ENCODE results near the gene NFAT5. TPM values are rescaled to one million over a fixed set of nuclear protein-coding genes. Genes with fewer than 3 reads are reported as not detected.

NFAT5 gene
- total RNA-seq, 3 donors from 2014 or later = 29.1 to 48.4 (median 39.8) TPM

DNA sequence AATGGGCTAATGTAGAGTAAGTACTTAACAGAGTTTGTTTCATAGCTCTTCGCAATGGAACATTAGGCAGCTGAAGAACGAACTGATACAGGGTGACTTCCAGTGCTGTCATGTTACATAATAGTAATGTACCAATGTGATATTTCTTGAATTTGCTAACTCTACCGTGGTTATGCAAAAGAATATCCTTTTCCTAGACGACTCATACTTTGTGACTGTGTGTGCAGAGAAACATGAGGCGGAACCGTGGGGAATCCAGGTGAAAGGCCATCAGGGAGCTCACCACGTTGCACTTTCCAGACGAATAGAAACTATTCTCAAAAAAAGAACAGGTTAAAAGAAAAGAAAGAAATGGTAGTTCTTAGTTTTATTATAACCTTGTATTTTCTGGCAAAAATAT, 175.8 kb downstream of the NFAT5 start:
- peak; percentile 17 for ATAC-seq
- DNase-seq = no peak
- Histone ChIP-seq H3K4me3 (no peak overlapping the region), H3K9me3 (no peaks in the 10 kb centered on the region), H3K36me3 (ENCODE audit: low read depth) (no peaks in the 10 kb centered on the region), H3K4me1 (ENCODE audit: low read depth) (peaks cover 7% of the 10 kb centered on the region)
- TF ChIP-seq, protein P1, sequence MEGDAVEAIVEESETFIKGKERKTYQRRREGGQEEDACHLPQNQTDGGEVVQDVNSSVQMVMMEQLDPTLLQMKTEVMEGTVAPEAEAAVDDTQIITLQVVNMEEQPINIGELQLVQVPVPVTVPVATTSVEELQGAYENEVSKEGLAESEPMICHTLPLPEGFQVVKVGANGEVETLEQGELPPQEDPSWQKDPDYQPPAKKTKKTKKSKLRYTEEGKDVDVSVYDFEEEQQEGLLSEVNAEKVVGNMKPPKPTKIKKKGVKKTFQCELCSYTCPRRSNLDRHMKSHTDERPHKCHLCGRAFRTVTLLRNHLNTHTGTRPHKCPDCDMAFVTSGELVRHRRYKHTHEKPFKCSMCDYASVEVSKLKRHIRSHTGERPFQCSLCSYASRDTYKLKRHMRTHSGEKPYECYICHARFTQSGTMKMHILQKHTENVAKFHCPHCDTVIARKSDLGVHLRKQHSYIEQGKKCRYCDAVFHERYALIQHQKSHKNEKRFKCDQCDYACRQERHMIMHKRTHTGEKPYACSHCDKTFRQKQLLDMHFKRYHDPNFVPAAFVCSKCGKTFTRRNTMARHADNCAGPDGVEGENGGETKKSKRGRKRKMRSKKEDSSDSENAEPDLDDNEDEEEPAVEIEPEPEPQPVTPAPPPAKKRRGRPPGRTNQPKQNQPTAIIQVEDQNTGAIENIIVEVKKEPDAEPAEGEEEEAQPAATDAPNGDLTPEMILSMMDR (IDR thresholded peaks at IDR 0.05) = no peak
- intact Hi-C loops (cut with DNase I, micrococcal nuclease) = no loop called here

DNA sequence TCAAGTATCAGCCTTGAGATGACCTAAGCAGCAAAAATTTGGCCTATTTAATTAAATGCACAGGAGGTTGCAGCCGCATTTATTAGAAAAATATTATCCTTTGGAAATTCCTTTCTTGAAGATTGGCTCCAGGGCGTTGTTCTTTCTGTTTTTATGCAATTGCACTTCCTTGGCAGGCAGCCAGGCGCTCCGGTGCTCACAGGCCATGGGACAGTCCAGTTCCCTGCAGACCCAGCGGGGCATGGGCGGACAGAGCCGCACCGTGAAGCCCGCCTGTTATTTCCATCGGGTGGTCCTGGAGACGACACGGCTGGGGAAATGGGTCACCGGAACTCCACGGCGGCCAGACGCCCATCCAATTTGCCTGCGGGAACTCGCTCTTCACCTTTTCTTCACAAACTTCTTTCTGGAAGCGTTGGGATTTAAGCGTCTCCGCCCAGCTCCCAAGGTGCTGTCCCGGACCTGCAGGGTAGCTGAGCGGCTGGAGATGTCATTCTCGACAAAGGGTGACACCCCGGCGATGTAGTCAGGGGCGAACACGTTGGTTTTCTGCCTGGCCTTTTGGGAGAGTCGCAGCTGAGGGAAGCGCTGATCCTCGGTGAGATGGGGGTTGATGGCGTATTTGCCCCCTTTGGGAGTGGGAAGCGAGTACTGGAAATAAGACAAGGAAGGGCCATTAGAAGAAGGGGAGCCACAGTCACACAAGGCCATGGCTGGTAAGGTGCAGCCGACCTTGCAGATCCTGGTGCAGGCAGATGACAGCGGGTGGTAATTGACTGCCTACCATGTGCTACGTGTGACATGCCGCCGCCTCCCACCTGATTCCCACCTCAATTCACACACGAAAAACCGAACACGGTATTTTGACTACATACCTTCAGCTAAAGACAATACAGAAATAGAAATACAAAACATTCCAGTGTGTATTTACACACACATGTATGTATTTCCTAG, 176.5 kb downstream of the NFAT5 start:
- TF ChIP-seq, protein P1 (IDR thresholded peaks at IDR 0.05) = no peak
- Histone ChIP-seq H3K36me3 (ENCODE audit: low read depth) (no peaks in the 10 kb centered on the region), H3K9me3 (no peaks in the 10 kb centered on the region), H3K4me3 (no peak overlapping the region), H3K4me1 (ENCODE audit: low read depth) (peaks cover 7% of the 10 kb centered on the region)
- intact Hi-C loops (cut with DNase I, micrococcal nuclease) = no loop called here
- peak; percentile 90 to 98 (median 93) for DNase-seq
- peak; percentile 91 for ATAC-seq

DNA sequence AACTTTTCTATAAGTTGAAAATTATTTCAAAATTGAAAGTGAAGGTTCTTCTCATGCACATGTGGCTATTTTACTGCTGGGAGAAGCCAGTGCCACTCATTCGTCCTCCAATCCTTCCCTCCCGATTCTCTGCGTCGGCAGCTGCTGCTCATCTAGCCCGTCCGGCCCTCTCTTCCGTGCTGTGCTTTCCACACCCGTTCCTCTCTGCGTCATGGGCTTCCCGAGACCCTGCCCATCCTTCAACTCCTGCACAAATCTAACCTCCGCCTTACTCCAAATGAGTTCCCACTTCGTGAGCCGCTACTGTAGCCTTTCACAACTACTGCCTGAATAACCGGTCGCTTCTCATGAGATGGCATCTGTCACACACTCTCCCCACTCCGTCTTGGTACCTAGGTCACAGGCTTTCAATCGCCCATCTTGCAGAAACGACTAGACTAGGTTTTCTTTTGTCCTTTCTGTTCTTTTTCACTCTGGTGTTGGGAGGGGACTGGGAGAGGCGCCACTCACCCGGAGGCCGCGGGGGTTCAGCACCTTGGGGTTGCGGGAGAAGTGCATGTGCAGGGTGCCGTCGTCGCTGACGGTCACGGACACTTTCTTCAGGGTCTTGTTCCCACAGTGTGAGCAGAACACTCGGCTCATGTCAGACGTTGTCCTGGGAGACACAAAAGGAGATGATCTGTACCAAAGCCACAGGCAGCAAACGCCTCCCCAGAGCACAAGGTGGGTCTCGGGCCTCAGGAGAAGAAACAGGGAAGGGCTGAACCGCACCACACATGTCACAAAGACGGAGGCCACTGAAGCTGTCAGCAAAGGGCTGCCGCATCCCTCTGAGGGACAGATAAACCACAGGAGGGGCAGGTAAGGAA, 178.8 kb downstream of the NFAT5 start:
- H3K4me1 ChIP-seq (ENCODE audit: low read depth) = peaks cover 7% of the 10 kb centered on the region
- no peak for ATAC-seq
- TF ChIP-seq, protein P1 (IDR thresholded peaks at IDR 0.05) = no peak
- DNase-seq = no peak
- peaks cover 5% of the 10 kb centered on the region for H3K36me3 ChIP-seq (ENCODE audit: low read depth)
- intact Hi-C loops (cut with DNase I, micrococcal nuclease) = no loop called here
- no peaks in the 10 kb centered on the region for H3K9me3 ChIP-seq
- no peak overlapping the region for H3K4me3 ChIP-seq

DNA sequence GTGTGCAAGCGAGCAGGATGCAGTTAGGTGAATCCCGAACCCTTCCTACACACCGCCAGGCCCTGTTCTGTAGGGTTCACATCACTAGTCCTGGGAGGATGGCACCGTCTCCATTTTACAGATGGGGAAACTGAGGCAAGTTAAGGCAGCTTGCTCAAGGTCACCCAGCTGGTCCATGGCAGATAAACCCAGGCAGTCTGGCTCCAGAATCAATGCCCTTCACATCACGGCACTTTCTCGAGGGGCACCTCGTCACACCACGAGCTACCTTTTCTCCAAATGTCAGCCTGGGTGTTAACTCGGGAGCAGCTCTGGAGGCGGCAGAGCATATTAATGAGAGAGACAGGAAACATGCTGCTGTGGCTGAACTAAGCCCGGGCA, 179.5 kb downstream of the NFAT5 start:
- H3K4me1 ChIP-seq (ENCODE audit: low read depth) = peaks cover 7% of the 10 kb centered on the region
- TF ChIP-seq, protein P1 (IDR thresholded peaks at IDR 0.05) = no peak
- ATAC-seq = no peak
- no peak for DNase-seq
- no peak overlapping the region for H3K4me3 ChIP-seq
- intact Hi-C loops (cut with DNase I, micrococcal nuclease) = no loop called here
- no peaks in the 10 kb centered on the region for H3K9me3 ChIP-seq
- H3K36me3 ChIP-seq (ENCODE audit: low read depth) = peaks cover 5% of the 10 kb centered on the region

DNA sequence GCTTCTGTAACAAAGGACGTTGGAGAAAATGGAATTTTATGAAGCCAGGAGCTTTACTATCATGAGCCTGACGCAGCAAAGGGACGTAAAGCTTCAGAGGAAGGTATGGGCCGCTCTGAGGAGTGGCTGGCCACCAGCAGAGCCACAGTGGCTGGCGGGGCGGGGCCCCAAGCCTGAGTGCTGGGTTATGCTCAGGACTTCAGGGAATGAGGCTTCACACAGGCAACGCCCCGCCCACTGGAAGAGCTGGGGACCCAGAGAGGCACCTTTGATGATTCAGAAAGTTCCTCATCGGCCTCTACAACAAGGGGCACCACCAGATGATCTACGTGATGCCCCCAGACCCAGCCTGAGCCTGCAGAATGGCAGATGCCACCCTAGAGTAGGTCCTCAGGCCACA, 180.2 kb downstream of the NFAT5 start:
- TF ChIP-seq, protein P1 (IDR thresholded peaks at IDR 0.05) = no peak
- H3K4me1 ChIP-seq (ENCODE audit: low read depth) = peaks cover 7% of the 10 kb centered on the region
- H3K9me3 ChIP-seq = no peaks in the 10 kb centered on the region
- peaks cover 10% of the 10 kb centered on the region for H3K36me3 ChIP-seq (ENCODE audit: low read depth)
- H3K4me3 ChIP-seq = no peak overlapping the region
- intact Hi-C loops (cut with DNase I, micrococcal nuclease) = no loop called here
- DNase-seq = no peak
- no peak for ATAC-seq

Data from mucosa of descending colon (tissue), 3 donors.